ENCODE data around the gene SIK1.

Gene SIK1

GRCh38 chr21:43365611-43366426 is 61.1 kb downstream of the SIK1 start:
- no peak for FAIRE-seq

- no peak for FAIRE-seq
These were observed 62.0 kb downstream of the SIK1 start for GRCh38 chr21:43364851-43365424.
